Femur (tissue), 1 donor: ENCODE results near the gene TEX2.

Source experiments
- DNase-seq: peaks from one replicate; pipeline ENCODE4 v3.0.0-alpha.2; 2017

The TEX2 gene

DNA sequence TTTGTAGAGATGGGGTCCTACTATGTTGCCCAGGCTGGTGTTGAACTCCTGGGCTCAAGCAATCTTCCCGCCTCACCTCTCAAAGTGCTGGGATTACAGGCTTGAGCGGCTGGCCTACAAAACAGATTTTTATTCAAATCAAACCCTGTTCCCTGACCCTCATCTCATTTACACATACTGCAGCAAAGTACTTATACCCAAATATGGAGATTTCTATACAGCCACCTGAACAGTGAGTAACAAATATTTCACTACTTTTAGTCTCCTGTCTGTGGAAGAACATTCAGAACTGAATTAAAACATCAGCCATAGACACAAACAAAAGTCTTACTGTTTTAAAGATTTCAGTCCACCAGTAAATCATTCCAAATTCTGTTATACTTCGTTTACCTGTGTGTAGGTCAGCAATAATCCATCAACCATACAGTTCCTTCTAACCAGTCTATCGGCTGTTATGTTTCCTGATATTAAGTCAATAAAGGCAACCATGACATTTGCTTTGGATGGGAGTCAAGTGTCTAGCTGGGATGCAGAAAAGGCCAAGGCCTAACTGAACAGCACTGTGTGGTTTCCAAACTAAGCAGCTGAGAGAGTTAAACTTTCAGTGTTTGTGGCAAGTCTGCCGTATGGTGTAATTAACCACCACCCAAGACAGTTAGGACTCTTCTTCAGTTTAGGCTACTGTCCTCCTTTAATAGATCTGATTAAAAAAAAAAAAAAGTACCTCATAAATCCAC, 155.4 kb downstream of the TEX2 start:
- DNase-seq: no peak

- DNase-seq: no peak
These were observed 156.1 kb downstream of the TEX2 start for GRCh38 chr17:64106918-64107317.

GRCh38 chr17:64103391-64104364, 159.4 kb downstream of the TEX2 start:
- no peak for DNase-seq

- DNase-seq: no peak
These were observed 160.3 kb downstream of the TEX2 start for GRCh38 chr17:64102627-64103390.

- DNase-seq: no peak
These were observed 163.5 kb downstream of the TEX2 start for GRCh38 chr17:64099543-64099942.
